Fibroblast of pulmonary artery (primary cell): ENCODE results near the gene SNX33.
A peak's percentile ranks its signal among the peaks of the same experiment; 100 is the strongest.
"Not testable (repeated sequence)": the region's sequence is repeated elsewhere in the genome, so short reads cannot be mapped to it uniquely, and the experiment has no call there.

Experiments
- DNase-seq: peaks from one replicate; pipeline ENCODE4 v3.0.0-alpha.2; 2010; ENCODE audit warnings: low read depth
- H3K4me3 ChIP-seq: replicated peaks from 2 replicates; pipeline ENCODE4 v1.5.1; 2011; ENCODE audit warnings: low read depth, mild to moderate bottlenecking, control low read depth, low read length, moderate library complexity
- TF ChIP-seq, protein P1 (sequence below): IDR thresholded peaks from 2 replicates; pipeline ENCODE4 v1.5.1; 2011; ENCODE audit warnings: mild to moderate bottlenecking, control low read depth, low read length, inconsistent platforms; ENCODE audit errors: missing control alignments

Gene SNX33

DNA sequence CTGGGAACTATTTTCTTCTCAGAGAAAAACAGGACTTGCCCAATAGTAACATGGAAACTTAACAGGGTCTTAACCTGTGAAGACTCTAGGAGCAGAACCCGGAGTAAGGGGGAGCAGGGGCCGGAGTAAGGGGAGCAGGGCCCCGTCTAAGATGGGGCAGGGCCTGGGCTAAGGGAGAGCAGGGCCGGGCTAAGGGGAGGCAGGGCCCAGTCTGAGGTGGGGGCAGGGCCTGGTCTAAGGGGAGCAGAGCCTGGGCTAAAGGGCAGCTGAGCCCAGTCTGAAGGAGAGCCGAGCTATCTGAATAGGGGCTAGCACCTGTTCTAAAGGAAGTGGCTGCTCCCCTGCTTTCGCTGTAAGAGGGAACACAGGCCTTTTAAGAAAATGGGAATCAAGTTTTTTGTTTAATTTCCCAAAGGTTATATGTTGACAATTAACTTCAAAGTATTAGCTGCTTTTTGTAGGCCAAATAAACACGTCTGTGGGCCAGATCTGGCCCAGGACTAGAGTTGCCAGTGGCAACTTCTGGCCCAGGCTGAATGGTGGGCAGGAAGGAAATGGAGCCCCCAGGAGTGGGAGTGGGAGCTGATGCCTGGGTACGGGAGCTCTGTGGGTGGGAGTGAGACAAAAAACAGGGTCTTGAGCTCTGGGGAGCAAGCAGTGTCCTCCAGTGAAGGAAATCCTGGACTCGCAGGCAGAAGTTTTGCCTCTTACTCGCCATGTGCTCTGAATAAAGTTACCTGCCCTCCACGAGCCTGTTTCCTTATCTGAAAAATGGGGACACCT is 32.5 kb downstream of the SNX33 start:
- TF ChIP-seq, protein P1, sequence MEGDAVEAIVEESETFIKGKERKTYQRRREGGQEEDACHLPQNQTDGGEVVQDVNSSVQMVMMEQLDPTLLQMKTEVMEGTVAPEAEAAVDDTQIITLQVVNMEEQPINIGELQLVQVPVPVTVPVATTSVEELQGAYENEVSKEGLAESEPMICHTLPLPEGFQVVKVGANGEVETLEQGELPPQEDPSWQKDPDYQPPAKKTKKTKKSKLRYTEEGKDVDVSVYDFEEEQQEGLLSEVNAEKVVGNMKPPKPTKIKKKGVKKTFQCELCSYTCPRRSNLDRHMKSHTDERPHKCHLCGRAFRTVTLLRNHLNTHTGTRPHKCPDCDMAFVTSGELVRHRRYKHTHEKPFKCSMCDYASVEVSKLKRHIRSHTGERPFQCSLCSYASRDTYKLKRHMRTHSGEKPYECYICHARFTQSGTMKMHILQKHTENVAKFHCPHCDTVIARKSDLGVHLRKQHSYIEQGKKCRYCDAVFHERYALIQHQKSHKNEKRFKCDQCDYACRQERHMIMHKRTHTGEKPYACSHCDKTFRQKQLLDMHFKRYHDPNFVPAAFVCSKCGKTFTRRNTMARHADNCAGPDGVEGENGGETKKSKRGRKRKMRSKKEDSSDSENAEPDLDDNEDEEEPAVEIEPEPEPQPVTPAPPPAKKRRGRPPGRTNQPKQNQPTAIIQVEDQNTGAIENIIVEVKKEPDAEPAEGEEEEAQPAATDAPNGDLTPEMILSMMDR: no peak
- H3K4me3 ChIP-seq: no peak overlapping the region
- no peak for DNase-seq

DNA sequence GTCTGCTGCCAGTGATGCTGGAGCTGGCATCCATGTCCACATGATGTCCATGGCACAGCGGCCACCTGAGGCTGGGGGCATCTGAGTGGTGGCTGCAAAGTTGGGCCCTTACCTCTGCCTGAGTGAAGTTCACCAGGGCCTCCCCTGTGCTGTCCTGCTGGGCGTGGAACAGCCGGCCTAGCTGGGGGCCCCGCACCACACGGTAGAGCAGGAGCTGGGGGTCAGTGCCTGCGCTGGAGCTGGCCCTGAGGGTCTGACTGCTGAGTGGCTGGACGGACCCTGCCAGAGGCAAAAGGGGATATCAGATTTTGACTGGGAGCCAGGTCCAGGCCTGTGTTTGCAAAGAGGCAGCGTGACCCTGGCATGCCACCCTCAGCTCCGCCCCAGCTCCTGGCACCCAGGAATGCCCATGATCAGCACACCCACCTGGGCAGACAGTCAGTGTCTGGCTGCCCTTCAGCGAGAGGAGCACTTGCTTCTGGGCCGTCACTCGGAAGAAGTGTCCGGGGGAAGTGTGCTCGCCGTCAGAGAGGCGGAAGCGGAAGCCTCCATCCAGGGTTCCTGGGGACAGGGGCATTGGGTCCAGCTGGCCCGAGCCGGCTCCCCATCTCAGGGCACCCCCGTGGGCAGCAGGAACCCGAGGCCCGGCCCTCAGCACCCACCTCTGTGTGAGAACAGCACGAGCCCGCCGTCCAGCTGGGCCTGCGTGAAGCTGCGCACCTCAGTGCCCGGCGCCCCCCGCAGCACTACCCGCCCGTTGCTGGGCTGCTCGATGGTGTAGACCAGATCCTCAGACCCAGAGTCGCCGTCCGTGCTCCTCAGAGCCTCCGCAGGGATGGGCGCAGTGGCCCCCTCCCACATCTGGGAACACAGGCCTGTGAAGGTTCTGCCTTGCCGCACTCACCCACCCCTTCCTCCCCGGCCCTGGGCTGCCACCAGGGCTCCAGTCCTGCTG is 34.7 kb downstream of the SNX33 start:
- TF ChIP-seq, protein P1: no peak
- DNase-seq: no peak
- no peak overlapping the region for H3K4me3 ChIP-seq

DNA sequence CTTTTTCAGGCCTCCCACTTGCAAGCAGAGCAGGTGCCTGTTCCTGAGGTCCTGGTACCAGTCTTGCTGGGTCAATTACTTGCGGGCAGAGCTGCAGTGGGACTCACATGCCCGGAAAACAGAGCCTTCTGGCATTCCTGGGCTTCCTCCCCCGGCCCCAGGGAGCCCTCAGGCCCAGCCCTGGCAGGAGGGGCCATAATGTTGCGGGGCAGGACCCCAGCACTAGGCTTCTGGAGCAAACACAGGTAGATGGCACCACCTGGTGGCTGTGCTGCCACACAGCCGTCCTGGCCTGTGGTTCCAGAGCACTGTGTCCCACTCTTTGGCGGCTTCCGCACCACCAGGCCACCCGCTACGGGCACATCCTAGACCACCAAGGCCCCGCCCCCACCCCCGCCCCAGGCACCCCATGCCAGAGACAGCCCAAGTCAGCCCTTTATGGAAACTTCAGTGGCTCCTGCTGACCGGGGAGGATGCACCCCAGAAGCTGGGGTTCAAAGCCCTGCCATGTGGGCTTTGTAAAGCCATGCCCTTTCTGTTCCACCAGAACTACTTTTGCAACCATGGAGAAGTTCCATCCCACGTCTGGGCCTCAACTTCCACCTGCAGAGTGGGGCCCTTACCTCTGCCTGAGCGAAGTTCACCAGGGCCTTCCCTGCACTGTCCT is 36.1 kb downstream of the SNX33 start:
- TF ChIP-seq, protein P1: peak; percentile 69
- H3K4me3 ChIP-seq: not testable (repeated sequence)
- DNase-seq: peak; percentile 67

DNA sequence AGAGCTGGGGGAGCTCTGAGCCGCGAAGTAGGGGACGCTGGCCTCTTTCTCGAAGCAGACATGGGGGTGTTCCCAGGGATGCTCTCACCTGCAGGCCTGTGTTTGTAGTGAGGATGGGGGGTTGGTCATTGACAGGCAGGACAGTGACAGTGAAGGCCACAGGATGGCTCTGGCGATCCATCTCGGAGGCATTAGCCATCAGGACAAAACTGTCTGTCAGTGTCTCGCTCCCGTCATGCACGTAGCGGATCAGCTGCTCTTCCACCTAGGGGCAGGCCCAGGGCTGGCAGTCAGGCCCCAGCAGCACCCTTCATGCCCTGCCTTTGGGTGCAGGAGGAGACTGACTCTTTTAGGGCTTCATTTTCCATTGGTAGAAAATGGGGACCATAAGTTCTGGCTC is 36.9 kb downstream of the SNX33 start:
- TF ChIP-seq, protein P1: no peak
- no peak overlapping the region for H3K4me3 ChIP-seq
- no peak for DNase-seq

DNA sequence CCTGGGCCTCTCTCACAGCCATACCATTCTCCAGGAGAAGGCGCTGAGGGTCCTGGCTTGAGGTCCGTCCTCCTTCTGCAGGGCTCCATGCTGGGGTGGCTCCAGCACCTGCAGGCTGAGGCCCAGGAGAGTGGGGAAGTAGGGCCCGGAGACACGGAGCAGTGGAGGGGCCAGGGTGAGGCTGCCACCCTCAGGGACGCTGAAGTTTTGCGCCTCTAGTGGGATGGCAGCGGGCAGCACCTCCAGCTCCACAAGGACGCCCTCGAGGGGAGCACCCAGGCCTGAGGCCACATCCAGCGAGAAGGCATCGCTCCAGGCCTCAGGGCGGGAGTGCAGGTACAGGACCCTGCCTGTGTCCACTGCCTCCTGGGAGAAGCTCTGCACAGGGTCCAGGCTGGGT is 37.5 kb downstream of the SNX33 start:
- H3K4me3 ChIP-seq: no peak overlapping the region
- TF ChIP-seq, protein P1: no peak
- DNase-seq: no peak

DNA sequence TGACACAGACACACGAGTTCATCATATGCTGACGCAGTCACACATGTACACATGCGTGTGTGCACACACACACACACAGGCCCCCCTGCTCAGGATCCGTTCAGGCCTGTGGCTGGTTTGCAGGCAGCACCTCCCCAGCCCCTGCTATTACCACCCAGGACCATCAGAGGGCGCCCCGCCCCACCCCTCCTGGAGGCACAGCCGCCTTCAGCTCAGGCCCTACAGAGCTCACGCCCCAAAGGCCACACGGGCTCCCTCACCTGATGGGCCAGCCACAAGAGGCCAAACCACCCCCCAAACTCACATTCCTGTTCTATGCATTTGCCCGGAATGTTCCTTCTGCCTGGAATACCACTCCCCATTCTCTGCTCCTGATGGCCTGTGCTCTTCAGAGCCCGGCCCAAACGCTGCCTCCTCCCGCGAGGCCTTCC is 38.5 kb downstream of the SNX33 start:
- TF ChIP-seq, protein P1: peak; percentile 58
- not testable (repeated sequence) for H3K4me3 ChIP-seq
- DNase-seq: peak; percentile 56
